NCI-H460 (cell line): ENCODE data around the gene ST3GAL5. TPM values are rescaled to one million over a fixed set of nuclear protein-coding genes. Genes with fewer than 3 reads are reported as not detected.
A peak's percentile ranks its signal among the peaks of the same experiment; 100 is the strongest.
"Not testable (repeated sequence)": the region's sequence is repeated elsewhere in the genome, so short reads cannot be mapped to it uniquely, and the experiment has no call there.

Source experiments
- DNase-seq: peaks from one replicate; pipeline ENCODE4 v3.0.0-alpha.2; 2016; ENCODE audit warnings: low read depth; ENCODE audit errors: extremely low read depth
- total RNA-seq: library from RNA; depleted of rRNA; stranded (reverse); fragments of >200 nt; shearing (Covaris generic); gene quantifications from 2 replicates; pipeline ENCODE4 v1.2.3, GENCODE V29; 2014

Gene ST3GAL5
- total RNA-seq, 1 experiment from 2014 or later: 5.0 TPM

- DNase-seq: peak; percentile 4
Measured at GRCh38 chr2:85843543-85843942, 45.2 kb downstream of the ST3GAL5 start.

DNA sequence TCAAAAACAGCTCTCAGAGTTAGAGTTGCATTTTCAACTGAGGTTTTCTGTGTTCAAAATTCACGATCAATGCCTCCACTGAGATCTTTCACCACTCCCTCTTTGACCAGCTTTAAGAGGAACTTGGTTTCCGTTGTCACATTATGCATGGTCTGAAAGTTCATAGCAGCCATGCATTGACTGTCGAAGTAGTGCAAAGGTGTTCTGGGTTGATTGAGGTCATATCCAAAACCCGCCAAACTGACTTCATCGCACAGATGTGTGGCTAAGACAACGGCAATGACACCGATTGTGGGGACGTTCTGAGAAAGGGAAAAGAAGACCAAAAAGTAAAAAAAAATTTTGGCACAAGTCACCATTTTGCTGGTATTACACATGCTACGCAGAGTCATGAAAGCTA, 48.7 kb downstream of the ST3GAL5 start:
- no peak for DNase-seq

DNA sequence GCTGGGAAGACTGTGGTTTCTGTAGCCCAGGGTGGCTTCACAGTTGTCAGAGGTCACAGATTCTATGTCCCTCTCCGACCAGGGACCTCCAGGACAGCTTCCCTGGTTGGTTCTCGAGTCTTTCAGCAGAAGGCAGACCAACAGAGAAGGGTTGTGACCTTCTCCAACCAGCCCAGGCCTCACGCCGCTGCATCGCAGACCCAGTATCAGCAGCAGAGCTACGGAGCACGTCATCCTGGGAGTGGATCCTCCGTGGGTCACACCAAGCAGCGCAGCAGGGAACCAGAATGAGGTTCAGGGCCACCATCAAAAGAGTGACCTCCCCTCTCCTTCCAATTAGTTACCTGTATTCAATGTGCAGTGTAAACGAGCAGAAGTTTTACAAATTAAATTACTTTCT, 49.3 kb downstream of the ST3GAL5 start:
- no peak for DNase-seq

- no peak for DNase-seq
Measured at GRCh38 chr2:85838641-85839040, 50.1 kb downstream of the ST3GAL5 start.

DNA sequence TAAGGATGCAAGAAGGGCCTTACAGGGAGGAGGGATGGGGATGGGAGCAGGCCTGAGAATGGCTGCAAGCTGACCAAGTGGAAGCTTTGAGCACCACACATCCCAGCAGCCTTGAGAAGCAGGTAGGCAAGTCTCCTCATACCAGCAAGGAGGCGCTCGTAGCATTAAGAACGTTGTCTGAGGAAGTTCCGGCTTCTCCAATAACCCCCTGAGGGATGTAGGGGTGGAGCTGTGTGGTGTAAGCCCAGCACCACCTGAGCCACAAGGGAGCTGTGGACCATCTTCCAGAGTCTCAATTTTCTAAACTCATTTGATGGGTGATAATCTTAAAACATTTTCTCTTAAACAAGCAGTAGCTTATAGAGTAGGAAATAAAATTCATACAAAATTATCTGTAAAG, 50.6 kb downstream of the ST3GAL5 start:
- no peak for DNase-seq

DNA sequence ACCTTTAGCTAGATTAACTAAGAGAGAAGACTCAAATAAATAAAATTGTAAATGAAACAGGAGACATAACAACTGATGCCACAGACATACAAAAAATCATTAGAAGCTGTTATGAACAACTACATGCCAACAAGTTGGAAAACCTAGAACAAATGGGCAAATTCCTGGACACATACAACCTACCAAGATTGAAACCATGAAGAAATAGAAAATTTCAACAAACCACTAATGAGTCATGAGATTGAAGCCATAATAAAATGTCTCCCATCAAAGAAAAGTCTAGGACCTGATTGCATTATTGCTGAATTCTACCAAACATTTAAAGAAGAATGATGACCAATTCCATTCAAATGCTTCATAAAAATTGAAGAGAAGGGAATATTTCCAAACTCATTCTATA, 54.3 kb downstream of the ST3GAL5 start:
- no peak for DNase-seq

DNA sequence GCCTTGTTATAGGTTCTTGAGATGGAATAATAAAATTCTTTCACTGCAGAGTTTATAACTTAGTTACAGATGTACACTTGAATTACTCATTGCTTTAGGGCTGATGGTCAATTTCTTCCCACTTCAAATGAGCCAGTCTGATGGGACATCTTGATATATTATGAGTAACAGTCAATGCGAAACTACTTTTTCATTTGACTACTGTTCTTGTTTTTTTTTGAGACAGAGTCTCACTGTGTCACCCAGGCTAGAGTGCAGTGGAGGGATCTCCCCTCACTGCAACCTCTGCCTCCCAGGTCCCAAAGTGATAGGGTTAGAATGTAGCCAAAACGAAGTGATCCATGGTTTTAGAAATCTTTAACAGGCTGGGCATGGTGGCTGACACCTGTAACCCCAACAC, 57.1 kb downstream of the ST3GAL5 start:
- DNase-seq: no peak

GRCh38 chr2:85830645-85831044, 58.1 kb downstream of the ST3GAL5 start:
- no peak for DNase-seq

DNA sequence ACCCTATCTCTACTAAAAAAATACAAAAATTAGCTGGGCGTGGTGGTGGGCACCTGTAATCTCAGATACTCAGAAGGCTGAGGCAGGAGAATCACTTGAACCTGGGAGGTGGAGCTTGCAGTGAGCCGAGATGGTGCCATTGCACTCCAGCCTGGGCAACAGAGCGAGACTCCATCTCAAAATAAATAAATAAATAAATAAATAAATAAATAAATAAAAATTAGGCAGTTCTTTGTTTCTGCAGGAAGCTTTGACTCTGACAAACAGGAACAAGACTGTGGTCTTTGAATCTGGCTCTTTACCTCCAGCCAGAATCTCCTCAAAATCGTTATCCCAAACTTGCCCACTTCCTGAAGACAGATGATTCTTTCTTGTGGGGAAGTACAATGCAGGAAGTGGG, 59.4 kb downstream of the ST3GAL5 start:
- not testable (repeated sequence) for DNase-seq

GRCh38 chr2:85828725-85829124, 60.1 kb downstream of the ST3GAL5 start:
- peak; percentile 13 for DNase-seq

DNA sequence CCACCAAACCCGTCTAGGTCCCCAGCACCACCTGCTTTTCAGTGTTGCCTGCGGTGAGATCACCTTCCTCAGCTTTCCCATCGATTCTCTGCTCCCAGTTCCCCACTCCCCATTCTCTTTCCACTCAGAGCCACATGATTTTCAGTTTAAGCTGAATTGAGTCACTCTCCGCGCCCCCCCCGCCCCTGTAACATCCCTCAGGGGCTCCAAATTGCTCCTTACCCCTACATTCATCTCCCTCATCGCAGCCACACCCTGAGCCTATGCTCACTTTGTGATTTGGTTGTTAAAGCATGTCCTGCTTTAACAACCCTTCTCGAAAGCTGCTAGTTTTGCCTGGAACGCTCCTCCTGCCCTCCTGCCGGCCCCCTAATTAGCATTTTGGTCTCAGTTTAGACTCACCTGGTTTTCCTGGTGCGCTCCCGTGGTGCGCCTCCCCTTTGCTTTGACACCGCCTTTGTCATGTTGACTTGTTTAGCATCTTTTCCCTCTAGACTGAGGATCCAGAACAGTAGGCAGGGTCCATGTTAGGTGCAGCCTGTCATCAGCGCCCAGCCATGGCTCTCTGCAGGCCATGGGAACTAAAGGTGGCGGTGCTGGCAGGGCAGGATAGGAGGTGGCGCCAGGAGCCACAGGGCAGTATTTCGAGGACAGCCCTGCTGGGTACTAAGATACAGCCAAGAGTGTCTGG, 60.8 kb downstream of the ST3GAL5 start:
- no peak for DNase-seq

DNA sequence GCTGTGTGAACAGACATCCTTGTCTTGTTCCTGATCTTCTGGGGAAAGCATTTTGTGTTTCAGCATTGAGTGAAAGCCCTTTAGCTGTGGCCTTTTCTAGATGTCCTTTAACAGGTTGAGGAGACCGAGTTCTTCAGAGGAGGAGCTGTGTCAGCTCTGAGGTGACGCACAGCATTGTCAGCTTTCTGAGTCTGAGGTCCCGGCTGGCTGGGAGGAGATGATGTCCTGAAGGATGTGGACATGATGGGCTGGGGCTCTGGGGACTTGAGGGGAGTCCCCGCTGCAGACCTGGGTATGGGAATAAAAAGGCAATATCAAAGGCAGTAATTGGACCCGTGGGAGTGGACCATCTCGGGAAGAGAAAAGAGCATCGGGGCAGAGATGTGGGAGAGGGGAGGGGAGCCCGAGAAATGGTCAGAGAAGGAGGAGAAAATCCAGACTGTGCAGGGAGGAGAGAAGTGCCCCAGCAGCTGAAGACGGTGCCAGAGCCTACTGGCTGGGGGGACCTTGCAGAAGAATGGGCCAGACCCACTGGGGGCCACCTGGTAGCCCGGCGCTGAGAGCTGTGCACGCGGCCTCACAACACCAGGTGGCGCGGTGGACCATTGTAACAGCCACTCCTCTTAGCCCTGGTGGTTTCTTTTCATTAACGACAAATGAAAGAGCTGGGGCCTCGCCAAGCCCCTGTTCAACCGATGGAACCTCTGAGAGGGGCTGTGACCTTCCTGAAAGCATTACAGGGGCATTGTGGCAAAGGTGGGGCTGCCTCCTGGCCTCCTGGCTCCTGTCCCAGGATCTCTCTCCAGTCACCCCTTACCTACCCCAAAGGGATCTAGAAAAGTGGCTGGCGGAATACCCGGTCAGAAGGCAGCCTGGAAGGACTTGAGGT, 61.6 kb downstream of the ST3GAL5 start:
- peak; percentile 61 for DNase-seq

- no peak for DNase-seq
Measured at GRCh38 chr2:85823951-85824350, 64.8 kb downstream of the ST3GAL5 start.

DNA sequence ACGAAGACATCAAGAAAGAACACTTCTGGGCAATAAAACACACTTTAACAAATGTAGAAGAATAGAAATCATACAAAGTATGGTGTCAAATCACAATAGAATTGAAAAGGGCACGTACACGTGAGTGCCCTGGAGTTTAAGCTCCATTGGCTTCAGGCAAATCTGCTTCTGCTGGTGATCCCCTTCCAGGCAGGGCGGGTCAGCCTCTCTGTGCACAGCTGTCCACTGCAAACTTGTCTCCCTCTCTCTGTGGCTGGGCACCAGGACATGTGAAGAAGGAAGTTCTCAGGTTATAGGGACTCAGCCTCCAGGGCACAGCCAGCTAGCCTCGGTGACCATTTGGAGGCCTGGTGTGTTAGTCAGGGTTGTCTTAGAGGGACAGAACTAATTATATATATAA, 66.0 kb downstream of the ST3GAL5 start:
- no peak for DNase-seq

DNA sequence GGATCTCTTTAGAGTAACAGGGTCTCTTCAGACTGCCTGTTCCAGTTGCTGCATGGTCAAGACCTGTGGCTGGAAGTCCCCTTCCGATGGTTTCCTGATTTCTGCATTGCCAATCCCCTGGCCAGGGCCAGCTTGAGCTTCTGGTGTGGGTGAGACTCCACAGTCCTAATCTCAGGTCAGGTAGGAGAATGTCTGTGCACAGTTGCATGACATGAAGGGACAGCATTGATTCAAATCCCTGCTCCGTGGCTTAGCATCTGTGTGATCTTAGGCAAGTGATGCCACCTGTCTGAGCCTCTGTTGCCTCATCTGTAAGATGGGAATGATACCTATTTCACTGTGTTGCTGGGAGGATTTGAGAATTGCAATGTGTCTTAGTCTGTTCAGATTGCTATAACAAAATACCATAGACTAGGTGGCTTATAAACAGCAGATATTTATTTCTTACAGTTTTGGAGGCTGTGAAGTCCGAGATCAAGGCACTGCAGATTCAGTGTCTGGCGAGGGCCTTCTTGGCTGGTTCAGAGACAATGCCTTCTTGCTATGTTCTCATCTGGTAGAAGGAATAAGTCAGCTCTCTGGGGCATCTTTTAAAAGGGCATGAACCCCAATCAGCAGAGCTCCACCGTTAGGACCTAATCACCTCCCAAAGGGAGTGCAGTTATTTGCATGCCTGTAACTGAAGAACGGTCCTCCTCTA, 68.8 kb downstream of the ST3GAL5 start:
- no peak for DNase-seq

GRCh38 chr2:85814802-85815550, 73.8 kb downstream of the ST3GAL5 start:
- no peak for DNase-seq

GRCh38 chr2:85813982-85814801, 74.6 kb downstream of the ST3GAL5 start:
- DNase-seq: peak; percentile 86

- DNase-seq: no peak
Measured at GRCh38 chr2:85813211-85813981, 75.4 kb downstream of the ST3GAL5 start.

DNA sequence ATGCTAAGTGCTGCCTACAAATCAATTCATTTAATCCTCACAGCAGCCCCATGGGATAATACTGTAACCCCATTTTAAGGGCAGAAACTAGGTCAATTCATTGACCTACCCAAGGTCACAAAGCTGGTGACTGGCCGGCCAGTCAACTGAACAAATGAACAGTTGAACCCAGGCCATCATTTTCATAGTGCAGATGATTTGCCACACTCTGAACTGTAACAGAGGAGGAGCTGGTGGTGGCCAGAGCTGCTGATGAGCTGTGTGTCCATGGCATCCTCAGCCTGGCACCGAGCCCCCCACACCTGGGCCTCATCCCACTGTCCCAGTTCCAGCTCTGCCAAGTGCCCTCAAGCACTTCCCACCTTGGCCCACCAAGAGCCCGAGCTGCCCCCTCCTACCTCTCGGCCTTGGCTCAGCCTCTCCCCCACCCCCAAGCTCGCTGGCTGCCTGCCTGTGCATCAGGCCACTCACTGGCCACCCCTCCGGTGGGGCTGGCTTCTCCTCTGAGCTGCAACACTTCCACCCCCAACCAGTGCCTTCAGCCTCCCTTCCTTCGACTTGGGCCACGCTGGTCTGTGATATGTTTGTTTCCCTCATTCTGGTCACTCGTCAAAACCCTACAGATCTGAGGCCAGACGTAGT, 76.6 kb downstream of the ST3GAL5 start:
- no peak for DNase-seq
